HCT116 (cell line): ENCODE measurements around the gene NFIC. TPM values are rescaled to one million over a fixed set of nuclear protein-coding genes. Genes with fewer than 3 reads are reported as not detected.

ENCODE experiments used
- ATAC-seq: fragments of 200-7000 bp; cut with Tn5 transposase; 2 replicates; pipeline ENCODE4 v1.9.1; 2020; ENCODE audit warnings: mild to moderate bottlenecking, moderate library complexity
- BruUV-seq: library from RNA; stranded (reverse); fragments of 400-500 nt; replicated peaks from 2 replicates; lab custom pipeline; 2021; lab: Mats Ljungman, UMichigan
- CTCF ChIA-PET: fragments of 300-600 bp; sonication (Branson Sonifier 250); formaldehyde crosslinking; loops from one replicate; lab custom pipeline; 2021; ENCODE audit warnings: antibody characterized with exemption; lab: Charles Lee
- POLR2A ChIA-PET: fragments of 300-600, 350-600 bp; sonication (Branson Sonifier 250); formaldehyde crosslinking; loops from one replicate; lab custom pipeline; 2021; ENCODE audit warnings: antibody characterized with exemption; lab: Charles Lee
- RAD21 ChIA-PET, 2 experiments: fragments of 300-600 bp; sonication (Branson Sonifier 250); formaldehyde crosslinking; loops; one replicate each; lab custom pipeline; 2023; ENCODE audit warnings: low total read pairs in 2 of 2; ENCODE audit not compliant: uncharacterized antibody in 2 of 2, unreplicated experiment in 2 of 2, low non-redundant PET in 1 of 2; lab: Charles Lee
- DNase-seq: peaks from one replicate; pipeline ENCODE4 v3.0.0-alpha.2; 2010; ENCODE audit warnings: low read depth, low spot score
- H2AFZ ChIP-seq: fragments of 200-600 bp; shearing (Covaris generic), sonication (generic); 2 replicates; pipeline ENCODE4 v1.6.1; 2017; ENCODE audit warnings: low read depth, mixed run types, mixed read lengths, antibody characterized with exemption, low read length; ENCODE audit not compliant: poor library complexity, severe bottlenecking
- H3K27ac ChIP-seq: 2 replicates; pipeline ENCODE4 v1.5.1; 2012; ENCODE audit warnings: low read depth, low read length
- H3K27me3 ChIP-seq: fragments of 200-600 bp; sonication (generic); 2 replicates; pipeline ENCODE4 v1.6.1; 2016; ENCODE audit warnings: mixed run types, low read length, mixed read lengths; ENCODE audit not compliant: insufficient read depth
- H3K36me3 ChIP-seq, 2 experiments: fragments of 200-500 bp in 1 of 2; fragments of 200-600 bp in 1 of 2; sonication (Bioruptor generic) in 1 of 2; sonication (generic) in 1 of 2; 2 replicates each; pipeline versions ENCODE4 v1.5.1 to v1.6.1; 2014 to 2016; ENCODE audit warnings: low read length in 2 of 2, inconsistent platforms in 1 of 2, mixed read lengths in 1 of 2, mixed run types in 1 of 2; ENCODE audit not compliant: insufficient read depth in 2 of 2, control insufficient read depth in 1 of 2
- H3K4me1 ChIP-seq, 2 experiments: fragments of 200-600 bp in 1 of 2; sonication (generic) in 1 of 2; 2 replicates each; pipeline versions ENCODE4 v1.5.1 to v1.6.1; 2012 to 2017; ENCODE audit warnings: low read length in 2 of 2, inconsistent platforms in 1 of 2, mild to moderate bottlenecking in 1 of 2, mixed read lengths in 1 of 2, mixed run types in 1 of 2, moderate library complexity in 1 of 2; ENCODE audit not compliant: insufficient read depth in 2 of 2, control insufficient read depth in 1 of 2
- H3K4me2 ChIP-seq: fragments of 200-600 bp; sonication (generic); 2 replicates; pipeline ENCODE4 v1.6.1; 2017; ENCODE audit warnings: mixed run types, low read length, mixed read lengths
- H3K4me3 ChIP-seq, 2 experiments: fragments of 200-600 bp in 1 of 2; sonication (generic) in 1 of 2; replicated peaks in 1 of 2; 2 replicates each; pipeline ENCODE4 v1.5.1; 2011 to 2016; ENCODE audit warnings: low read length in 2 of 2, control low read depth in 1 of 2, low read depth in 1 of 2, mild to moderate bottlenecking in 1 of 2, mixed read lengths in 1 of 2, mixed run types in 1 of 2
- H3K79me2 ChIP-seq: fragments of 200-600 bp; sonication (generic); 2 replicates; pipeline ENCODE4 v1.6.1; 2017; ENCODE audit warnings: mild to moderate bottlenecking, mixed run types, low read length, moderate library complexity, mixed read lengths; ENCODE audit not compliant: insufficient read depth
- H3K9ac ChIP-seq: fragments of 200-600 bp; sonication (generic); 2 replicates; pipeline ENCODE4 v1.6.1; 2016; ENCODE audit warnings: low read length, mixed read lengths
- H3K9me2 ChIP-seq: fragments of 200-600 bp; sonication (generic), shearing (Covaris generic); 2 replicates; pipeline ENCODE4 v1.6.1; 2017; ENCODE audit warnings: mixed run types, mild to moderate bottlenecking, moderate library complexity; ENCODE audit not compliant: insufficient read depth
- H3K9me3 ChIP-seq, 2 experiments: fragments of 200-500 bp in 1 of 2; fragments of 200-600 bp in 1 of 2; sonication (Bioruptor generic) in 1 of 2; sonication (generic) in 1 of 2; 2 replicates each; pipeline ENCODE4 v1.6.1; 2014 to 2017; ENCODE audit warnings: low read length in 2 of 2, mixed read lengths in 2 of 2, inconsistent platforms in 1 of 2, low read depth in 1 of 2, mild to moderate bottlenecking in 1 of 2, mixed run types in 1 of 2, moderate library complexity in 1 of 2; ENCODE audit not compliant: control insufficient read depth in 1 of 2, insufficient read depth in 1 of 2
- H4K20me1 ChIP-seq: fragments of 200-600 bp; sonication (generic), shearing (Covaris generic); 2 replicates; pipeline ENCODE4 v1.6.1; 2017; ENCODE audit warnings: mixed run types, mild to moderate bottlenecking, moderate library complexity; ENCODE audit not compliant: insufficient read depth
- CEBPB ChIP-seq: IDR thresholded peaks from 2 replicates; pipeline ENCODE4 v1.6.1; 2012; ENCODE audit warnings: low read depth
- EZH2phosphoT487 ChIP-seq: fragments of 200-600 bp; IDR thresholded peaks from 2 replicates; pipeline ENCODE4 v1.6.1; 2018; ENCODE audit warnings: antibody characterized with exemption, borderline replicate concordance
- JUND ChIP-seq: IDR thresholded peaks from 2 replicates; pipeline ENCODE4 v1.6.1; 2012
- REST ChIP-seq: IDR thresholded peaks from 2 replicates; pipeline ENCODE4 v1.6.1; 2012; ENCODE audit warnings: low read depth
- YY1 ChIP-seq: IDR thresholded peaks from 2 replicates; pipeline ENCODE4 v1.6.1; 2011; ENCODE audit warnings: low read length, low read depth, moderate library complexity, mild to moderate bottlenecking; ENCODE audit not compliant: insufficient replicate concordance; ENCODE audit errors: extremely low read depth
- ZFX ChIP-seq: fragments of 450-650 bp; IDR thresholded peaks from 2 replicates; pipeline ENCODE4 v1.6.1; 2017
- intact Hi-C: fragments of 100-400 bp; cut with micrococcal nuclease; formaldehyde crosslinking; loops from 2 replicates; pipeline ENCODE4 v1.10.0; 2022
- total RNA-seq: library from RNA; stranded (reverse); gene quantifications from one replicate; pipeline ENCODE4 v1.2.1, GENCODE V29; 2021; ENCODE audit not compliant: unreplicated experiment

Gene NFIC
- total RNA-seq, 1 experiment from 2014 or later: 116 TPM

GRCh38 chr19:3509566-3509989 is 143.2 kb downstream of the NFIC start:
- RAD21 ChIA-PET: no interaction called here
- intact Hi-C loops: no loop called here

GRCh38 chr19:3510727-3511126 is 144.3 kb downstream of the NFIC start:
- Histone ChIP-seq H3K27me3 (no peaks in the 10 kb centered on the region), H4K20me1 (no peaks in the 10 kb centered on the region), H3K27ac (no peak overlapping the region), H3K36me3 (peaks cover 2 to 12% of the 10 kb centered on the region in 2 experiments; a peak in 2 of 4 replicates), H3K9me2 (no peaks in the 10 kb centered on the region), H3K9me3 (no peaks in the 10 kb centered on the region), H3K4me1 (peaks cover 18 to 31% of the 10 kb centered on the region in 2 experiments), H3K9ac (no peak overlapping the region), H3K4me3 (no peak overlapping the region), H3K79me2 (peaks cover 92% of the 10 kb centered on the region), H2AFZ (no peak overlapping the region), H3K4me2 (no peak overlapping the region)
- TF ChIP-seq YY1 (no peak), ZFX (no peak), CEBPB (no peak), JUND (no peak), REST (no peak)
- ChIA-PET POLR2A (no interaction called here), CTCF (no interaction called here), RAD21 (no interaction called here)
- BruUV-seq: no TSS peak
- DNase-seq (no peak), ATAC-seq (no peak)
- intact Hi-C loops: no loop called here

More at GRCh38 chr19:3509566-3509989, 143.2 kb downstream of the NFIC start:
- CTCF ChIA-PET: no interaction called here
- POLR2A ChIA-PET: no interaction called here
- Histone ChIP-seq H3K79me2 (peaks cover 83% of the 10 kb centered on the region), H3K36me3 (peaks cover 2 to 12% of the 10 kb centered on the region in 2 experiments; a peak in 2 of 4 replicates), H3K9ac (no peak overlapping the region), H3K27ac (no peak overlapping the region), H3K4me2 (peak overlapping the region; percentile 25; the same call in 1 of the 2 replicates), H3K9me2 (no peaks in the 10 kb centered on the region), H3K9me3 (no peaks in the 10 kb centered on the region)
- BruUV-seq: no TSS peak
- no peak for ATAC-seq
- TF ChIP-seq EZH2phosphoT487: no peak
- TF ChIP-seq, all 23 proteins: peak for 0
- no peak overlapping the region for H3K4me3 ChIP-seq
- H3K4me1 ChIP-seq: peaks cover 21 to 40% of the 10 kb centered on the region in 2 experiments
- no peak for DNase-seq
- no peak overlapping the region for H2AFZ ChIP-seq
- H4K20me1 ChIP-seq: no peaks in the 10 kb centered on the region
- no peaks in the 10 kb centered on the region for H3K27me3 ChIP-seq
